T1000 (cell line): Measurements from ENCODE around the gene ME3.

Experiments
- DNase-seq: peaks from one replicate; lab custom pipeline; 2025; ENCODE audit warnings: mixed read lengths; lab: John Stamatoyannopoulos, UW

ME3 gene

DNA sequence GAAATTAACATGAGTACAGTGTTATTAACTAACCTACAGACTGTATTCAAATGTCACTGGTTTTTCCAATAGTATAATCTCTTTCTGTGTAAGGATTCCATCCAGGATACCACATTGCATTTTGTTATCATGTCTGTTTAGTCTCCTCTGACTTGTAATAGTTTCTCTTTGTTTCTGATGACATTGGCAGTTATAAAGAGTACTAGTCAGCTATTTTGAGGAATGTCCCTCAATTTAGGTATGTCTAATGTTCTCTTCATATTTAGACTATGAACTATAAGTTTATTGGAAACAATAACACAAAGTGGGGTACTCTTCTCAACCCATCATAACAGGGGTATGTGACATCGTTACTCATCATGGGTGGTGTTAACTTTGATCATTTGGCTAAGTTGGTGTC is 20.3 kb upstream of the ME3 start:
- DNase-seq = no peak

GRCh38 chr11:86692317-86692716 is 19.9 kb upstream of the ME3 start:
- DNase-seq = no peak

DNA sequence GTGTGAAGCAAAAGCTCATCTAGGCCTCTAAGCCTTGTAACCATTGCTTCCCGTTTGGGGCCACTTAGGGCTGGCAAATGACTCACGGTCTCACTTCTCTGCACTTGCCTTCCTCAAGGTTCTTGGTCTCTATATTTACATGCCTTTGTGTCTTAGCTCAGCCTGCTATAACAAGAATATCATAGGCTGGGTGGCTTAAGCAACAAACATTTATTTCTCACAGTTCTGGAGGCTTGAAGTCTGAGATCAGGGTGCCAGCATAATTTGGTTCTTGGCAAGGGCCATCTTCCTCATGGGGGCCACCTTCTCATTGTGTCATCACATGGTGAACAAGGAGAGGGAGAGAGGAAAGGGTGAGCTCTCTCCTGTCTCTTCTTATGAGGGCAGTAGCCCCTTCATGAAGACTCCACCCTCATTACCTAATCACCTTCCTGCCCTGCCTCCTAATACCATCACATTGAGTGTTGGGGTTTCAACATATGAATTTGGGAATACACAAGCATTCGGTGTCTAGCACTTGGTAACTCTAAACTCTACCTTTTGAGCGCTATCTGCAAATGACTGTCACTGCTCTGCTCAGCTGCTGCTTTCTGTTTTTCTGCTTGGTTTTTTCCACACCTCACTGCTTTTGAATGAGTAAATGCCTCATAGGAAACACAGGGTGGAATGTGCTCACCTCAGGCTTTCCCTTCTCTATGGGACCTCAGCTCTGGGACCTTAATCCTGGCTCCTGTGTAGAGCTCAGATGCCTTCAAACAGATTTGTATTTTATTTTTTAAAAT is 16.2 kb upstream of the ME3 start:
- no peak for DNase-seq

DNA sequence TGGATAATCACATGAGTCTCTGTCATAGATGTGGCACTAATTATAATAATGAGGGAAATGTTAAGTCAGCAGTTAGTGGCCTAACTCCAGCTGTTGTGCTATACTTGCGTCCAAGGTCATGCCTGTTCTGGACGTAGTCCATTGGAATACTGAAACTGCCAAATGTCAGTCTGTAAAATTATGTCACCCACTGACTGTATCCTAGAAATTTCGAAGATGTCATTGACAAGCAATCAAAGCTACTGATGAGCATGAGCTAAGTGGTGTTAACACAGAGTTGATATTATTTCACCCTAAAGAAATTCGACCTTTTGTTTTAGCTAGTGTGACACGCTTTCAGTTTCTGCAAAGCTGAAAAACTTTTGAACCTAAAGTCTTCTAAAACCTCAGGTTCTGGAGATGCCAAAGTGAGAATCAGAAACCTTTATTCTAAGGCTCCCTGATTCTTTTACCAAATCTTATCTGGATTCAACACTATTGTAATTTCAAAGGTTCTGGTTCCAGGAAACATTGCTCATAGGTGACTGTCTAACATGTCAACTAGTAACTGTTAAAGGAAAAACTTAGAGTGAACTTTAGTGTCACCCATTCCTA is 14.9 kb upstream of the ME3 start:
- DNase-seq = no peak

- DNase-seq = no peak
Measured at GRCh38 chr11:86686531-86686930, 14.1 kb upstream of the ME3 start.

DNA sequence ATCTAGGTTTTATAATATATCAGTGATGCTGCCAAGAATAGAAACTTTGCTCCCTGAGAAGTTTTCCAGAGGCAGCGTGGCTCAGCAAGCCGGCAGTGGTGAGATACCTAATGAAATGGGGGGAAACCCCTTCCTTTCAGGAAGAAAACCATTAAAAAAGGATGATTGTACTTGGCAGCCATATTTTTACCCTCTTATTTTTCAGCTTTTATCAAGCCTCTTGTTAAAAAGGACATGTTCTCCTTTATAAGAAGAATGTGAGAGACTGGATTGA is 9.0 kb upstream of the ME3 start:
- no peak for DNase-seq

GRCh38 chr11:86680716-86681482 is 8.5 kb upstream of the ME3 start:
- DNase-seq = no peak

DNA sequence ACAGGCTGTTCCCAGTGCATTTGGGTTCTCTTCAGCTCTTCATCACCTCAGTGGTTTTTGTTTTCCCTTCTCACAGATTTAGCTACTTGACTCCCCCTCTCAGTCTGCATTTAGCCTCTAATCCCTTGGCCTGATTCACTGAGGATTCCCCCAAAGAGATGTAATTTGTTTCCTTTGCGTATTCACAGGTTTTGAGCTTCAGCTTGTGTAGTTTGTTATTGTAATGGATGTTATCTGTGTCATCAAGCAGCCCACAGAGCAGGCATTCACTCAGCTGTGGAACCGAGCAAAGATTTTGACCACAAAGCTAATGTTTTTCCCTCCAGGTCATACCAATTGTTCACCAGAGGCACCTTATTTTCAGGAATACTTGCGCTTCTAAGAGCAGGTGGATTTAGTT is 6.4 kb upstream of the ME3 start:
- no peak for DNase-seq

GRCh38 chr11:86678296-86678695 is 5.9 kb upstream of the ME3 start:
- DNase-seq = no peak

GRCh38 chr11:86676533-86677154 is 4.2 kb upstream of the ME3 start:
- DNase-seq = no peak

DNA sequence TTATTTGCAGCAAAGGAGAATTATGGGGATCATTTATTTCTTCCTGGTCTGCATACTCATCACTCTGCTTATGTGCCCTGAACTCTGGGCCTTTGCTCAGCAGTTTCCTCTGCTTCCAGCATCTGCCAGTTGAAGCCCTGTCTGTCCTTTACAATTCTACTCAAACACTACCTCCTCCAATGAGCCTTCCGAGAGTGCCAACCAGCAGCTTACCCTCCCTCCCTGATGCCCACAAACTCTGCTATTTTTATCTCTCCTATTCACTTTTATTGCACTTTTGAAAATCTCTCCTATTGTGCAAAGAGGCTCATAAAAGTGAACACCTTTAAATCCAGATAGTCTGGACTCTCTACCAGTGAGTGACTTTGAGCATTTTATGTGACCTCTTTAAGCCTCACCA is 3.6 kb upstream of the ME3 start:
- DNase-seq = no peak

- no peak for DNase-seq
Measured at GRCh38 chr11:86675017-86675416, 2.6 kb upstream of the ME3 start.

DNA sequence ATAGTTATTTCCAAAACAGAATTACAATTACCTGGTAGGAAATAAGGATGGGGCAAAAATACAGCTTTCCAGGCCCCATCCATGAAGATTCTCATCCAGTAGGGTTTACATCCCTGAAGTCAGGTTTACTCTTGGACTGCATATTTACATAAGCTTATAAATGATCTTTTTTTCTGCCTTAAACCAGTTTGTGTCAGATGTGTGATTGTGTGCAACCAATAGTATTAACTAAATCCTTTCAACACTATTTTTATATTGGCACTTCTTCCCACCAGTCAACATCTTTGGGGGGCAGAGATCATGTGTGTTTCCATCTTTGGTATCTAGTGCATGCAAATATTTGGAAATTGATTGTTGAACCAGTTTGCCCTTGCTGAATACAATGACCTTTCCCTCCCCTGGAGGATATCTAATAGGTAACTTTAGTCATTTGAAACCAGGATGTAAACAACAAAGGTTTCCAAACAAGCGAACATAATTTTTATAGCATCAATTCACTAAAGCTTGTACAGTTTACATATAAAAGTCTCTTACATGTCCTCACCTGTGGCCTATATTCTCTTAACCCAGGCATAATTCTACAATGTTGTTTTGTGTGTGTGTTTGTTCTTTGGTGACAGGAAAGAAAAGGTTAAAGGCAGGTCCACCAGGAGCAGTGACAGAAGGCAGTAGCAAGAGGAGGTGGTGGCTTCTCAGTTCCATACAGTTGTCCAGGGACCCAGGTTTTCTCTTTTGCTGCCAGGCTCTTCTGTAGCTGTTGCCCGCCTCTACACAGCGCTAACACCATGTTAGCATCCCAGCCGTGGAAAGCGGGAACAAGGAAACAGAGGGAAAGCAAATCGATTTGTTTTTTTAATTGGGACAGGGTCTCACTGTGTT is 1.7 kb upstream of the ME3 start:
- no peak for DNase-seq

DNA sequence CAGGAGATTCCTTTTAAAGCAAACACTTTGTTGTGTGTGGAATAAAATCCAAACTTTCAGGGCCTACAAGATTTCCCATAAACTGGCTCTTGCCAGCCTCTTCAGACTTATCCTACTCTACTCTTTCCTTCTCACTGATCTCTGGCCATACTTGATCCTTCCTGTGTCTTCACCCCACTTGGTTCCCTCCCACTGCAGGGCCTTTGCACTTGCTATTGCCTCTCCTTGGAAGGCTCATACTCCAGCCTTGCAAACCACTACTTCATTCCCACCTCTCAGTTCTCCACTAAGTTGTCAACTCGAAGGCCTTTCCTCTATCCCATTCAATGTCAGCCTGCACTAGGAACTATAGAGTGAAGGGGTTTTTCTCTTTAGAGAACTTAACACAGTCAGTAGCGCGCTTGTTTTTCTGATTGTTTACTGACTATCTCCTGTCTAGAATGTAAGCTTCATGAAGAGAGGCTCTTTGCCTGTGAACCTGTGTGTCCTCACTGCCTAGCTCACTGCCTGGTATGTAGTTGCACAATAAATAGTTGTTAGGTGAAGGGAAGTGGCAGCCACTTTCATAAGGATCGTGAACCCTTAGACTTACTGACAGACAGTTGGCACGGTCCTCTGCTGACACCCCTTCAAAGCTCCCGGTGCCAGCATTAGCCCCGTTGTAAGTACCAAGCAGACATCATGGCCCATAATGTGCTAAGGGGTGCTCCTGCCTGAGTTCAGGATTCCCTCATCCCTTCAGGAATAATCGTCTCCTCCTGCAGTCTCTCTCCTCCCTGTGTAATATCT is 833 bp upstream of the ME3 start:
- no peak for DNase-seq

DNA sequence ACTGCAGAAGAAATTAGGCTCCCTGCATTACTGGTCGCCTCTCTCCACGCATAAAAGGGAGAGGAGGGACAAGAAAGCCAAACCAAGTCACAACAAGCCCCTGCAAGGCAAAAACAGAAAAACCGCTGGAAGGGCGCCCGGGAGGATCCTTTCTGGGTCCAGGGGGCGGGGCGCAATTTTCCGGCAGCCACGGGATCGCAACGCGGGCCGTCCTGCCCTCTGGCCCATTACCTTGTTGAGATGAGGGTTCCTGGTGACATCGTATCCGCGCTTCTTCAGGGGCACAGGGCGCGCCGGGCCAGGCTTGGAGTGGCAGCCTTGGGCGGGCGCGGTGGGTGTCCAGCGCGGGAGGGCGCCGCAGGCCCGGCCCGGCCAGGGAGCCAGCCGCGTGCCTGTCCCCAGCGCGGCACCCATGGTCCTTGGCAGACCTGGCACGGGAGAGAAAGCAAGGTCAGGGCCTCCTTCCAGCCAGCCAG is 847 bp downstream of the ME3 start:
- DNase-seq = no peak

DNA sequence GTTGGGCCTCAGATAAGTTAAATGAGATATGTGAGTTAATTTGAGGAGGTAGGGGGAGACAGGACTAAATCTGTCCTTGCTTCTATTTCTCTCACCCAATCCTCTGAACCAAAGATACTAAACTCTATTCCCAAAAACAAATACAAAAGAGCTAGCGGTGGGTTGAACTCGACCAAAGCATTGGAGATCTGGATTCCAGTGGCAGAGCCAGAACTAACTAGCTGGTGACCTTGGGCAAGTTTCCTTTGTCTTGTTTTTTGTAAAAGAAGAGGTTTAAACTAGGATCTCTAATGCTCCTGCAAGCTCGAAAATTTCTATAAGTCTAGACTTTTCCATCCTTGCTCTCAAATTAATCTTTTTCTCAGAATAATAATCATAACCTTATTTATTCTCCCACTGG is 1.5 kb downstream of the ME3 start:
- no peak for DNase-seq

- no peak for DNase-seq
Measured at GRCh38 chr11:86670181-86670580, 2.2 kb downstream of the ME3 start.

DNA sequence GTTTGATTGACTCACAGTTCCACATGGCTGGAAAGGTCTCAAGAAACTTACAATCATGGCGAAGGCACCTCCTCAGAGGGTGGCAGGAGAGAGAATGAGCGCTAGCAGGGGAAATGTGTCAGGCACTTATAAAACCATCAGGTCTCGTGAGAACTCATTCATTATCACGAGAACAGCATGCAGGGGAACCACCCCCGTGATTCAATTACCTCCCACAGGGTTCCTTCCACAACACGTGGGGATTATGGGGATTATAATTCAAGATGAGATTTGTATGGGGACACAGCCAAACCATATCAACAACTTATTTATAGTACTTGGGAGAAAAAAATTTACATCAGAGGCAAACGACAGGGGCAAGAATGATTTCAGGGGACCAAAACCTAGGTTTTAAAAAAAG is 3.0 kb downstream of the ME3 start:
- no peak for DNase-seq

DNA sequence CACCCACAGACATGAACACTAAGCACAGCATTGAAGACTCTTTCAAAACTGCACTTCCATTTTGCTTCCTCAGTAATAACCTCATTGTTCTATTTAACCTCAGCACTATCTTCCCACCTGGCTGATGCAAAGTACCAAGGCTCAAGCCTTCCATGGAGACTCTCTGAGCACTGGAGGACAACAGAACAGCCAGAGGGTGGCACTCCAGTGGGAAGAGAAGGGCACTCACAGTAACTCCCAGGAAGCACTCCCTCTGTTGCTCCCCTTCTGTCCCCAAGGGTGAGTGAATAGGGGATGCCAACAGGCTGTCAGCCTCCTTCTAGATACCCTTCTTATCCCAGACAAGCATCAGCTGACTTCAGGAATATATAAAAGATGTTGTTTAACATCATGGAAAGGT is 3.5 kb downstream of the ME3 start:
- DNase-seq = no peak

GRCh38 chr11:86666193-86666592 is 6.2 kb downstream of the ME3 start:
- DNase-seq = no peak

- DNase-seq = no peak
Measured at GRCh38 chr11:86664930-86665329, 7.5 kb downstream of the ME3 start.
